ENCODE results near the gene ZNF236. TPM values are rescaled to one million over a fixed set of nuclear protein-coding genes. Genes with fewer than 3 reads are reported as not detected.

The ZNF236 gene
- total and polyA plus RNA-seq, 2 donors (not counting 3 experiments of a cell fraction or from before 2014, with no cell fraction given): 4.5 to 14.7 TPM

GRCh38 chr18:76948345-76948744 is 126.0 kb downstream of the ZNF236 start:
- Histone ChIP-seq H3K36me3 (ENCODE audit: control insufficient read depth in 2 of 2, extremely low read depth in 1 of 2, insufficient read depth in 2 of 2, low read length in 2 of 2) (peaks cover 0 to 2% of the 10 kb centered on the region in 2 experiments), H3K9me1 (replicated peaks; ENCODE audit: control insufficient read depth, extremely low read depth, insufficient read depth, low read length) (no peaks in the 10 kb centered on the region), H3K9ac (replicated peaks; ENCODE audit: extremely low read depth, insufficient read depth, low read length) (no peak overlapping the region), H2AFZ (ENCODE audit: low read depth, low read length) (no peak overlapping the region), H3K4me2 (ENCODE audit: insufficient read depth, low read length) (no peak overlapping the region), H3K4me1 (ENCODE audit: control insufficient read depth, extremely low read depth, insufficient read depth, low read length) (peaks cover 2% of the 10 kb centered on the region), H3K27me3 (ENCODE audit: control insufficient read depth in 2 of 2, insufficient read depth in 2 of 2, low read length in 2 of 2) (no peaks in the 10 kb centered on the region), H3K9me3 (replicated peaks; ENCODE audit: control insufficient read depth, insufficient read depth, low read length) (no peaks in the 10 kb centered on the region), H3K4me3 (replicated peaks in 1 of 3; ENCODE audit: insufficient read depth in 1 of 3, low read depth in 1 of 3, low read length in 3 of 3) (no peak overlapping the region), H3K79me2 (ENCODE audit: control insufficient read depth, insufficient read depth, low read length) (no peaks in the 10 kb centered on the region), H4K20me1 (replicated peaks; ENCODE audit: control insufficient read depth, extremely low read depth, insufficient read depth, low read length) (no peaks in the 10 kb centered on the region), H3K27ac (ENCODE audit: insufficient read depth, low read depth, low read length) (no peak overlapping the region)
- no TSS peak for BruUV-seq (replicated peaks)
- ChIA-PET POLR2A (no interaction called here), CTCF (no interaction called here)
- DNase-seq (ENCODE audit: low read depth, low spot score): no peak
- dilution Hi-C loops (cut with MboI; ENCODE audit: extremely low pct_ligation_motif_present, low sequenced_read_pairs) (no loop called here), intact Hi-C loops (cut with micrococcal nuclease) (no loop called here)
- FAIRE-seq: no peak
- no peak for TF ChIP-seq MAX (IDR thresholded peaks at IDR 0.05; ENCODE audit: insufficient read depth, insufficient read length)

GRCh38 chr18:76951456-76952247 is 129.3 kb downstream of the ZNF236 start:
- no peak overlapping the region for H2AFZ ChIP-seq (ENCODE audit: low read depth, low read length)
- no peak for TF ChIP-seq MAX (IDR thresholded peaks at IDR 0.05; ENCODE audit: insufficient read depth, insufficient read length)
- no TSS peak for BruUV-seq (replicated peaks)
- H3K27me3 ChIP-seq (ENCODE audit: control insufficient read depth in 2 of 2, insufficient read depth in 2 of 2, low read length in 2 of 2): no peaks in the 10 kb centered on the region
- no peaks in the 10 kb centered on the region for H4K20me1 ChIP-seq (replicated peaks; ENCODE audit: control insufficient read depth, extremely low read depth, insufficient read depth, low read length)
- ChIA-PET CTCF (interaction anchor here (1.8 kb wide), 1 partner anchor 148 kb away, joined by 6 read pairs; no protein-coding TSS in a partner anchor), POLR2A (no interaction called here)
- no peak for DNase-seq (ENCODE audit: low read depth, low spot score)
- H3K9ac ChIP-seq (replicated peaks; ENCODE audit: extremely low read depth, insufficient read depth, low read length): no peak overlapping the region
- no peaks in the 10 kb centered on the region for H3K9me3 ChIP-seq (replicated peaks; ENCODE audit: control insufficient read depth, insufficient read depth, low read length)
- FAIRE-seq: no peak
- H3K36me3 ChIP-seq (ENCODE audit: control insufficient read depth in 2 of 2, extremely low read depth in 1 of 2, insufficient read depth in 2 of 2, low read length in 2 of 2): peaks cover 2 to 6% of the 10 kb centered on the region in 2 experiments
- H3K4me1 ChIP-seq (ENCODE audit: control insufficient read depth, extremely low read depth, insufficient read depth, low read length): peaks cover 7% of the 10 kb centered on the region
- H3K4me2 ChIP-seq (ENCODE audit: insufficient read depth, low read length): no peak overlapping the region
- H3K9me1 ChIP-seq (replicated peaks; ENCODE audit: control insufficient read depth, extremely low read depth, insufficient read depth, low read length): no peaks in the 10 kb centered on the region
- intact Hi-C loops (cut with micrococcal nuclease): loop anchor here (10.0 kb wide), 1 partner anchor 127 kb away; the partner anchor contains the start of gene ZNF236
- H3K27ac ChIP-seq (ENCODE audit: insufficient read depth, low read depth, low read length): no peak overlapping the region
- dilution Hi-C loops (cut with MboI; ENCODE audit: extremely low pct_ligation_motif_present, low sequenced_read_pairs): no loop called here
- H3K79me2 ChIP-seq (ENCODE audit: control insufficient read depth, insufficient read depth, low read length): no peaks in the 10 kb centered on the region
- H3K4me3 ChIP-seq (replicated peaks in 1 of 3; ENCODE audit: insufficient read depth in 1 of 3, low read depth in 1 of 3, low read length in 3 of 3): no peak overlapping the region

Data from endothelial cell of umbilical vein (primary cell).